ENCODE results near the gene MAP3K6. TPM values are rescaled to one million over a fixed set of nuclear protein-coding genes. Genes with fewer than 3 reads are reported as not detected.

The MAP3K6 gene
- total and polyA plus RNA-seq, 2 of the 13 experiments (the other 11 are each of a cell fraction or from before 2014, with no cell fraction given) = 2.7 to 3.2 TPM

DNA sequence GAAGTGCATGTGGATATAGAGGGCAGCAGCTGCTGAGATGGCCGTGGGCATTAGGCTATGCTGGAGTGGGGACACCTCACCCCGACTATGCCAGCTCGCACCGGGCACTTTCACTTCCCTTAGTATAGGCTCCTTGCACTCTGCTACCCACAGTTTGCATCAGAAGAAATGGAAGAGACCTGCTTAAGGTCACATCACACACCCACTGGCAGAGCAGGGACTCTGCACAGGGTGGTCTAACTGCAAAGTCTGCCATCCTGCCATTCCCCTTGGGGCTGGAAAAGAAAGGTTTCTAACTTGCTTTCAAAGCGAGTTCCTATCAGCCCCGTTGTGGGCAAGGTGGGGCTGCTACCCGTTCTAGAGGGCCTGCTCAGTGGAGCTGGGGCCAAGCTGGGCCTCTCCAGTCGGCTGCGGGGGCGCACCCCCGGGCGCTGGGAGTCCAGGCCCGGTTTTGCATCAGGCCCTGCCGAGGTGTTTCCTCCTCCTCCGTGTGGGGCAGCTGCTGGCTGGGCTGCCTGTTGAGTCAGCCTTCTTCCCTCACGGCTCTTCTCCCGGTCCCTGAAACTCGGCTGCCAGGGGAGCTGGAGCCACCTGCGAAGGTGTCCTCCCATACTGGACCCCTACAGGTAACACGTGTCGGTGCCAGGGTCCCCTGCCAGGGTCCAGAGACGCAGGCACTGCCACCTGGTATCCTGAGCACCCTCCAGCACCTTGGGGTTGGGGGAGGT, 25.1 kb downstream of the MAP3K6 start, which contains the start of gene SYTL1 (continued):
- TF ChIP-seq ZNF280D (CRISPR knock-in tag; IDR thresholded peaks at IDR 0.05) = no peak
- TF ChIP-seq ZSCAN25 (CRISPR knock-in tag; IDR thresholded peaks at IDR 0.05) = peak; percentile 70; the same call in 1 of the 2 replicates
- TF ChIP-seq, protein P1, sequence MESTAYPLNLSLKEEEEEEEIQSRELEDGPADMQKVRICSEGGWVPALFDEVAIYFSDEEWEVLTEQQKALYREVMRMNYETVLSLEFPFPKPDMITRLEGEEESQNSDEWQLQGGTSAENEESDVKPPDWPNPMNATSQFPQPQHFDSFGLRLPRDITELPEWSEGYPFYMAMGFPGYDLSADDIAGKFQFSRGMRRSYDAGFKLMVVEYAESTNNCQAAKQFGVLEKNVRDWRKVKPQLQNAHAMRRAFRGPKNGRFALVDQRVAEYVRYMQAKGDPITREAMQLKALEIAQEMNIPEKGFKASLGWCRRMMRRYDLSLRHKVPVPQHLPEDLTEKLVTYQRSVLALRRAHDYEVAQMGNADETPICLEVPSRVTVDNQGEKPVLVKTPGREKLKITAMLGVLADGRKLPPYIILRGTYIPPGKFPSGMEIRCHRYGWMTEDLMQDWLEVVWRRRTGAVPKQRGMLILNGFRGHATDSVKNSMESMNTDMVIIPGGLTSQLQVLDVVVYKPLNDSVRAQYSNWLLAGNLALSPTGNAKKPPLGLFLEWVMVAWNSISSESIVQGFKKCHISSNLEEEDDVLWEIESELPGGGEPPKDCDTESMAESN (CRISPR knock-in tag; conservative IDR thresholded peaks at IDR 0.05) = 0 out of 2 replicates have a peak, but pooled peaks have one; percentile 64
- TF ChIP-seq ZBTB8A (CRISPR knock-in tag; IDR thresholded peaks at IDR 0.05; ENCODE audit: borderline replicate concordance, low read depth) = no peak
- TF ChIP-seq KLF16 (CRISPR knock-in tag; IDR thresholded peaks at IDR 0.05) = 0 out of 4 replicates have a peak, but pooled peaks of 1 of the 2 experiments have one; percentile 35
- 0 out of 2 replicates have a peak, but pooled peaks have one; percentile 21 for TF ChIP-seq ZNF772 (CRISPR knock-in tag; IDR thresholded peaks at IDR 0.05)
- TF ChIP-seq ZNF773 (CRISPR knock-in tag; IDR thresholded peaks at IDR 0.05; ENCODE audit: borderline replicate concordance) = no peak
- peak; percentile 20 to 47; a peak in 2 of 4 replicates for TF ChIP-seq HMGXB4 (CRISPR knock-in tag; IDR thresholded peaks at IDR 0.05; ENCODE audit: borderline replicate concordance in 1 of 2, low read depth in 1 of 2)
- no peak for TF ChIP-seq HDAC6 (IDR thresholded peaks at IDR 0.05; ENCODE audit: low read depth, low read length)
- no peak for TF ChIP-seq ZNF639 (CRISPR knock-in tag; conservative IDR thresholded peaks at IDR 0.05)
- TF ChIP-seq ZNF558 (CRISPR knock-in tag; IDR thresholded peaks at IDR 0.05; ENCODE audit: borderline replicate concordance) = no peak
- no peak for TF ChIP-seq MBD4 (IDR thresholded peaks at IDR 0.05; ENCODE audit: borderline replicate concordance, low read length)
- no peak for TF ChIP-seq ZNF670 (CRISPR knock-in tag; IDR thresholded peaks at IDR 0.05; ENCODE audit: borderline replicate concordance)
- TF ChIP-seq ZNF782 (CRISPR knock-in tag; IDR thresholded peaks at IDR 0.05; ENCODE audit: borderline replicate concordance) = no peak
- TF ChIP-seq PLRG1 (conservative IDR thresholded peaks at IDR 0.05) = no peak
- TF ChIP-seq MXD4 (CRISPR knock-in tag; IDR thresholded peaks at IDR 0.05) = peak; percentile 69; the same call in 1 of the 2 replicates
- TF ChIP-seq HNF4A (CRISPR knock-in tag; IDR thresholded peaks at IDR 0.05) = no peak
- TF ChIP-seq GPN1 (CRISPR knock-in tag; IDR thresholded peaks at IDR 0.05; ENCODE audit: borderline replicate concordance) = no peak
- no peak for TF ChIP-seq RFXAP (CRISPR knock-in tag; IDR thresholded peaks at IDR 0.05; ENCODE audit: borderline replicate concordance)
- TF ChIP-seq SPEN (CRISPR knock-in tag; IDR thresholded peaks at IDR 0.05; ENCODE audit: low read depth) = peak; percentile 50
- no peak for TF ChIP-seq ZNF235 (CRISPR knock-in tag; IDR thresholded peaks at IDR 0.05; ENCODE audit: borderline replicate concordance)
